Measurements from ENCODE around the gene TRERF1.

TRERF1 gene

DNA sequence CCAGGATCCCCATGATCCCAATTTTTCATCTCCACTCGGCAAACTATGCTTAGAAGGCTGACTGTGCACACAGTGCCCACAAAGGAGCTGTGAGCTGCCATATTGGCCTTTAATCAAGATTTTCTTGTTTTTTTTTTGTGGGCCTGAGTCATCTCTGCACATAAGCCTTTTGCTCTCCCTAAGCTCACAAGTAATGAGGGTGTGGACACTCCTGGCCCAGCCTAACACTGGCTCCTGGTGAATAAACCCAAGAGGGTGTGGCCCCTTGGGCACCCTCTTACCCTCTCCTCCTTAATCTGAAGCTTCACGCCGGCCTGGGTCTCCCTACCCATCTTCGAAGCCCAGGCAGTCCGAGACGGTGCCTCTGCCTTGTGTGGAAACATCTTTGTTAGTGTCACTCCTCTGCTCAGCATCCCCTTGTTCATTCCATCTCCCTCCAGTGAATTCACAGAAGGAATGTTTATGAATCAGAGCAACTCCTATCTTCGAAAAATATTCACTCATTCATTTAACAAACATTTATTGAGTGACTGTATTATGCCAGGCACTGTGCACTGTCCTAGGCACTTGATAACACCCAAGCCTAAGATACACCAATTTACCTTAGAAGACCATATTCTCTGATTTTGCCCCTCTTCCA, 211.9 kb downstream of the TRERF1 start:
- no peak for DNase-seq

DNA sequence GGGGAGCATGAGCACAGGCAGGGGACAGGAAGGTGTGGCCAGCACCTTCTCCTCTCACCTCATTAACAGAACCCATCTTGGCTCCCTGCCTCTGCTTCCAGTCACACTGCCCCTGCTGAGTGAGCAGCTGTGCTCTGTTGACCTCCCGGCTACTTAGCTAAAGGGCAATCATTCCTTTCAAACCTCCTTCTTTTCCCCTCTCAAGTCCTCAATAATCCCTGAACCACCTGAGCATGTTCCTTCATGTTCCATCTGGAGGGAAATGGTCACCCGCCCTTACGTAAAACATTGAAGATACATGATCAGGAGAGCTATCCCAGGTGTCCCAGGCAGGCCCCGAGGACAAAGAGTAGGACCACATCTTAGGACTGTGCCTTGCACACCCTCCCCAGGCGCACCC, 212.4 kb downstream of the TRERF1 start:
- DNase-seq: no peak

DNA sequence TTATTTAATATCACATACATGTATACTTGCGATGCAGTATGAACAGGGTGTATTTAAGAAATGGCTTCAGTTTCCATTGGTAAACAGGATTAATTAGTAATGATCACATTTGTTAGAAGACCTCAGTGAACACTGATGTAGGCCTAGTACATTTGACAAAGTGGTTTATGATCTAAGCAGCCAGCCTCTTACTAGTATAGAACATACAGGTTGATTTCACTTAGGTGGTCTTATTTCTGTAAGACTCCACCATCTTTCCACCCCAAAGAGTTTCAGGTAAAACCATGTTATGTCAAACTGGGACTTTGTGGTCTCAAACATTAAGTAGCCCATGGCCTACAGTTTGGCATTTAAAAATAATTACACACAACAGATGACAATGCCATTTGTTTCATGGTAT, 213.9 kb downstream of the TRERF1 start:
- no peak for DNase-seq

DNA sequence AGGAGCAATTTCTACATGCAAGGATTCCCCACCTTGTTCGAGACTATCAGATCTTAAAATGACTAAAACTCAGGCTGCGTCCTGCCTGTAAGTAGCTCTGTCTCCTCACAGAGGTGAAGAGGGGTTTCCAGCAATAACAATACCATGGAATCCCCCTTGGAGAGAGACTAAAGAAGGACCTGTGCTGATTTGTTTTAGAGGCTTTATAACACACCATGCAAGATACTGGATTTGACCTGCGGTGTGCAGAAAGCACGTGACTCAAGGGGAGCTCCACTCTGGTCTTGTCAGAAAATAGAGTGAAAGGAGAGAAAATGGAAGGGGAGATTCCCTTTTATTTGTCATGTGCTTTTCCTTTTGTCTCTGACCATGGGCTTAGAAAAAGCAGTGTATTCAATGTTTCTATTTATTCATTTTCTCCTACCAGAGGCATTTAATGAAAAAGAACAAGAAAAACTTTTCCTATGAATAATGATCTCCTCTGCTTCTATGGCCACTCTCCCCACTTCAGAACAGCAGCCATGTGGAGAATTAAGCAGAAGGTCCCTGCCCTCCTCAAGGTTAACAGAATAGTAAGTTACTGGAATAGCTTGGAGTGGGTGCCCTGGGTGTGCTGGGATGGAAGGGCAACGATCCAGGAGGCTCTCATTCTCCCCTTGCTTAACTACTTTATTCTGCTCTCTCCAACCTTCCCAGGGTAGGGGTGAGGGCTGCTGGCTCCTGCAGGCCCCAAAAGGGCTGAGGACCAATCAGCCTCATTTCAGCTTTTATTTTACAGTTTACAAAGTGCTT, 214.8 kb downstream of the TRERF1 start:
- no peak for DNase-seq

DNA sequence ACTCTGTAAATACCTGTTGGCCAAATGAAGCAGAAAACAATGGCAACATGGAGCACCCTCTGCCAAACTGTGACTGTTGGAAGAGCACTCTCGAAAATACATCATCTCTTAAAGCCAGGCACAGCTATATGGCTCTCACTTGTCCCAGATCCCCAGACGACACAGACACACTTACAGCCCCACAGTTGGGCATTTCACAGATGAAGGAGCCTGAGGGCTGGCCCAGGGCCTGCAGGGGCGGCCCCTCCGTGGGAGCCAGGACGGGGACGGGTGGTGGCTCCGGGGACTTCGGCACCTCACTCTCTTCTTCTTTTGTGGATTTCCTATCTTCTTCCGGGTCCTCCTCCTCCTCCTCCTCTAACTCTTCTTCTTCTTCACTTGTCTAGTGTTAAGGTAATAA, 215.7 kb downstream of the TRERF1 start:
- DNase-seq: no peak

DNA sequence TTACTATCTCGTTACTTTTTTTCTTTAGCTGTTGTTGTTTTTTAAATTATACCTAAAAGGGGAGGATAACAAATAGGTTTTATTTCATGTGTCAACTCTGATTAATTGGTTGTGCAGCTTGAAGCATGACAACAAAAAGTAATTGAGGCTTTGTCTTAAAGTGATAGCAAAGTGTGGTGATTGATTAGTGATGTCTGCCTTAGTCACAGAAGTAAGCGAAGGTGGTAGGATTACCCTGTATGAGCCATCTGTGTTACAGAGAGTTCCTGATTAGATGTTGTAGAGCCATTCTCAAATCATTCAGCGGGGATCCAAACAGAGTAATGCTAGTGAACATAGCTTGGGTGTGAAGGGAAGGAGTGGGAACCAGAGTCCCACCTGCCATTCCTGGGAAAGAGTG, 219.7 kb downstream of the TRERF1 start:
- no peak for DNase-seq

DNA sequence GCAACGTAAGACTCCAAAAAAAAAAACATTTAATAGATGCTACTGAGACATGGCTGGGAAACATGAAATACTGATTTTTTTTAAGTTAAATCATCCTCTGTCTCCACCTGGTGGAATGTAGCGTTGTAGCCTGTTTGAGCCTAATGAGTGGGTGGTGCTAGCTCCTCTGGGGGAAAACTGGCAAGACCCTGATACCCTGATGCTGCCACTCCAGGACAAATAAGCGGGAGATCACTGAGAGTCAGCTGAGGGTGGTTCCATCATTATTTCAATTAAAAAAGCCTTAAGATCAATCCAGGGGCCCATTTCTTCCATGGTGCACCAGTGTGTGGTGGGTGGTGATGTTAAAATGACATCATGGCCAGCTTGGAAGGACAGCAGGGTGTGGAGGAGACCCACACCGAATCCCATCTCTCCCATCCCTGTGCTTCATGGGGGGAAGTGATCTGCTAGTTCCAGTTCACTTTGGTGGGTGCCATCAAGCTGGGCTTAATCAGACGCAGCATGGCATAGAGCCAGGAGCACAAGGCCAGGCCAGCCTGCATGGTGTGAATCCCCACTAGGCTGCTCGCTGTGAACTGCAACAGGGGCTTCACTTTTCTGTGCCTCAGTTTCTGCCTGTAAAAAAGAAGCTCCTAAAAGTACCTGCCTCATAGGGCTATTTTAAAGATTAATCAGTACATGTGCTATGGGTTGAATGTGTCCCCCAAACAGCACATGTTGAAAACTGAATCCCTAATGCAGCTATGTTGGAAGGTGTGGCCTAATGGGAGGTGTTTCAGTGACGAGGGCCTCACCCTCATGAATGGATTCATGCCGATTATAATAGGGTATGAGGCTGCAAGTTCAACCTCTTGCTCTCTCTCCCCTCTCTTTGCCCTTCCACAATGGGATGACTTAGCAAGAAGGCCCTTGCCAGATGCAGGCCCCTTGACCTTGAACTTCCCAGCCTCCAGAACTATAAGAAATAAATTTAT, 221.1 kb downstream of the TRERF1 start:
- no peak for DNase-seq

DNA sequence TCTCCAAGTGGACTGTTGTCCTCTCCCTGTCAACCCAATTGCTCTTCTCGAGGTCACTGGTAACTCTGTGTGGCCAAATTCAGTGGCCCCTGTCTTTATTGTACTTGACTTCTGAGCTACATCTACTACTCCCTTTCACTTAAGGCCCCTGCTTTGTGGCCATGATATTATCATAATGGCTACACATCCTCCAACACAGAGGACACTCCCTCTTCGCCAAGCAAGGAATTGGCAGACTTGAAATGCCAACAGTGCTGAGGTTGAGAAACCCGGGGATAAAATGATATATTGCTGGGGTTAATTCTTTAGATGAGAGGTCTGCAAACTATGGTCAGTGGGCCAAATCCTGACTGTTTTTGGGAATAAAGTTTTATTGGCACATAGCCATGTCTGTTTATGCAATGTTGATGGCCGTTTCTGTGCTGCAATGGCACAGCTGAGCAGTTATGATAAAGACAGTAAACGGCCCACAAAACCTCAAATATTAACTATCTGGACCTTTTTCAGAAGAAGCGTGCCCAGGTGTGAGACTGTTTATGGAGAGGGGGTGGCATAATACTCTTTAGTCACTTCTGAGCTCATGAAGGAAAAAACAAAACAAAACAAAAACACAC, 222.1 kb downstream of the TRERF1 start:
- no peak for DNase-seq

DNA sequence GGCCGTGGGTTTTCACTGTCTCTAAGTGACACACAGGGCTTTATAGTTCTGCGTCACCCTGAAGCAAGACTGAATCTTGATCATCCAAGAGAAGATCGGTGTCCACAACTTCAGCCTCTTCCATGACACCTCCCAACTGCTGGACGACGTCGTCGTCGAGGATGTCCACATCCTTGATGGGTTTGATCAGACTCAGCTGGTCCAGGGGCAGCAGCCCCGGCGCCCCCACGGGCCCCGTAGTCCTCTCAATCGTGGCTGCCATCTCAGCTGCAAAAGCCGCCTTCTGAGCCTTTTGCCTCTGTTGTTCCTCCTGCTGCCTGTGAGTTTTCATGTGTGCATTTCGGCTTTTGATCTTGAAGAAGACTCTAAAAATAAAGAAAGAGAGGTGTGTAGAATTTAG, 223.4 kb downstream of the TRERF1 start:
- no peak for DNase-seq

DNA sequence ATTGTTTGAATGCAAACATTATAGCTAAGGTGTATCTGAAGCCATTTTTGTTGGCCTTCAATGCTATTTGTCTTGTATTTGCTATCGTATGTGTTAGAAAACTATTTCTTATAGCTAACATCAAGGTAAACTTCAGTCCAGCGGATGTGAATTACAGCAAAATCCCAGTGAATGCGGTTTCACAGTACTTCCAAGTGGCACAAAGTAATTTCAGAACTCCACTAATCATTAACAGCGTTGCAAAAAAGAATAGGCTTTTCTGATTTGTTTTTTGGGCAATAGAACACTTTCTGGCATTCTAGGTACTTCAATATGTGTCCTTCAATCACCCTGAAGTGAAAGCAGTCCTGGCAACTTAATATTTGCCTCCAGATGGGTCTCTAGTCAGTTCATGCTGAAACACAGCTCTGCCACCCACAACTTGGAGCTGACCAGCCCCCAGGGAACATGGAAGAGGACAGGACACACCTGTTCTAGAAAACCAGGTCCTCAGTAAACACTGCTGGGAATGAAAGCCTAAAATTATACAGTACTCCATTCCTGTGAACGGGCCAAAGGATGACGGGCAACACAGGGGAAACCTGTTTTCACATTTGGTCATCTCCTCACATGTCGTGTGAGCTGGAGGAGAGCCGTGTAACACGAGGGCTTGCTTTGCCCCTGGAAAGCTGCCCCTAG, 224.4 kb downstream of the TRERF1 start:
- DNase-seq: no peak

DNA sequence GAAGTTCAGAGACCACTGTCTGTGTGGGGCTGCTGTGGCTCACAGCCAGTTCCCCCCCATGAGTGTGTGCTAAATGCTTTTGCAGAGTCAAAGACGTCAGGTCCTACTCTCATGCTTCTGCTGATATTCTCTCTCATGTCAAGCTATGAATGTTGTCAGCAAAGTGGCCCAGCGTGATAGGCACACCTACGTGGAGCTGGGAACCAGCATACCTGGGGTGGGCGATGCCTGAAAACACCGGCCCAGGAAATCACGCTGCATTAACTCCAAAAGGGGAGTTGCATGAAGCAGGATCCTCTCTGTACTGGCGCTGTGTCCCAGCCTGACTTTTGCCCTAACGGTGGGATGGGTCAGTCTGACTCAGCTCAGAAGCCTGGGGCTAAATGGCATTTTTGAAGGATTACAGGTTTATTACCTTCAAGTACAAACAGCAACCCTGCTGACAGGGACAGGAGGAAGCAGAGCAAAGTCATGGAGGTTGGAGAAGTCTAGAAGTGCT, 225.0 kb downstream of the TRERF1 start:
- DNase-seq: no peak

DNA sequence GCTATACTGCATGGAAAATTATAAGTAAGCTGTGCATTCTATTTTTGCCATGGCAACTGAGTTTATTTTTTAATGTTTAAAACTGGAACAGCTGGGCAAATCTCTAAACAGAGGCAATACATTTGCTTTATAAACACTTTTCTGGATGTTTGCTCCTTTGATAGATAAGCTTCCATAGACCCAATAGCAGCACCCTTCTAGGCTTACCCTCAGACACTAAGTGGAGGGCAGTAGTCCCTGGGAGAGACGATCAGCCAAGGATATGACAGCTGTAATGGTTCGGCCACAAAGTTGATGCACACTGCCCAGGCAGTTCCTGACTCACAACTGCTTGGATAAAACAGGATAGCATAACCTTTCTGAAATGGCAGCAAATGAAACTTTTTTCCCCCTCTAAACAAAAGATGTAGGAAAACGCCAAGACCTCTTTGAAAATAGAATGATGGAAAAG, 225.5 kb downstream of the TRERF1 start:
- no peak for DNase-seq

DNA sequence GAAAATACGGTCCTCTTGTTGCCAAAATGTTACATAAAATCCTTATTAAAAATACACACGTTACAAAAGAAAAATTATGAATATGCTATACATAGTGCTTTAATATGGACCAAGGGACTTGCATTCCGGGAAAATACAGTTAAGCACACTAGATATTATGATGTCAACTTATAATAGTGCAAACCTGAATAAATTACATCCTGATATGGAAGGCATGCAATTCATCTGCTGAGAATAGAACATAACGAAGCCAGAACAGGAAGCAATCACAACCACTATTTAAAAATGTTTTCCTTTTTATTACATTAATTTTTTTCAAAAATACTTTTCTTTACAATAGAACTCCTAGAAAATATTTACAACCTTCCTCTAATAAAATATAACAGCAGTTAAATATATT, 226.3 kb downstream of the TRERF1 start:
- no peak for DNase-seq

DNA sequence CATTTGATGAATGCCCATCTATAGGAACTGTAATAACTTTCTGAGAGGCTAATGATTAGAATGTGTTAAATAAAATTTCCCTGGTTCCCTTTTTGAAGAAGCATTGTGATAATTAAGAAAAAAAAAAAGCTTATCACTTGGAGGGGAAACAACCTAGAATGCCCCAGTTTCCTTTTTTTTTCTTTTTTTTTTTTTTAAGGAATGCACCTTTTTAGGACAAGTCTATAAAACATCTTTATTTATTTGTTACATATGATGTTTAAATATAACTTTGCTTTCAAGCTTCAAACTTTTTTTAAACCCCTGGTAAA, 226.7 kb downstream of the TRERF1 start:
- DNase-seq: no peak

DNA sequence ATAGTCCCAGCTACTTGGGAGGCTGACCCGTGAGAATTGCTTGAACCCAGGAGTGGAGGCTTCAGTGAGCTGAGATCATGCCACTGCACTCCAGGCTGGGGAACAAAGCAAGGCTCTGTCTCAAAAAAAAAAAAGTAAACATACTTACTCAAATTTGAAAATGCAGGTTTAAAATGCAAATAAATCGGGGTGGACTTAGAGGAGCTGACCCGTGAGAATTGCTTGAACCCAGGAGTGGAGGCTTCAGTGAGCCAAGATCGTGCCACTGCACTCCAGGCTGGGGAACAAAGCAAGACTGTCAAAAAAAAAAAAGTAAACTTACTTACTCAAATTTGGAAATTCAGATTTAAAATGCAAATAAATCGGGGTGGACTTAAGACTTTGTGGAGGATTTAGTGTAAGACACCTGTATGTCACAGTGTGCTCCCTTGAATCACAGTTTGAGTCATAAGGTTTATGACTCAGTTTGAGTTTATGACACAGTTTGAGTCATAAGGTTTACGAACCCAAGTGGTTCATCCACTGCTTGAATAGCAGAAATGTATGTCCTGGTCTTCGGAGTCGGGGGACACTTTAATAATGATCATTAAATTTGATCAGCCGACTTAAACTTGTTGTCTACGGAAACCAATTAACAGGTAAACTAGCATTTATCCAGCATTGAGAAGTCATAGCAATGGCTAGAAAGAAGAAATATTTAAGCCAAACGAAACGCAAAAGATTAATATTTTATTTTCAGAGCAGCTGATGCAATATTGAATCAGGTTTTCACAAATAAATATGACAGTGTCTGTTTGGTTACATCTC, 227.3 kb downstream of the TRERF1 start:
- DNase-seq: no peak

DNA sequence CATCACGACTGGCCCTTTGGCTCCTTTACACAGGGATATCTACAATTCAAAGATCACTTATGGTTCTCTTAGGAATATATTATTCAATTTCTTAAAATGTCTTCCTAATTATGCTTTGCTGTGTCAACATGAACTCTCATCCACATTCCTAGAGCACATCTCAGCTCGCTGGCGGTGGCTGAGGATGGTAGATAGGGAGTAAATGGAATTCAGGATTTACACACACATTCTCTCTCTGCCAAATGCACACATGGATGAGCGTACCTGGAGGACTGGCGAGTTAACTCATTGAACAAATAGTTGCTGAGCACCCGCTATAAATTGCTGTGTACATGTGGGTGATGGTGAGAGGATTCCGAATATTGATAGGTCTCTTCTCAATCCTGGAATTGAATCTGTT, 229.3 kb downstream of the TRERF1 start:
- DNase-seq: no peak

DNA sequence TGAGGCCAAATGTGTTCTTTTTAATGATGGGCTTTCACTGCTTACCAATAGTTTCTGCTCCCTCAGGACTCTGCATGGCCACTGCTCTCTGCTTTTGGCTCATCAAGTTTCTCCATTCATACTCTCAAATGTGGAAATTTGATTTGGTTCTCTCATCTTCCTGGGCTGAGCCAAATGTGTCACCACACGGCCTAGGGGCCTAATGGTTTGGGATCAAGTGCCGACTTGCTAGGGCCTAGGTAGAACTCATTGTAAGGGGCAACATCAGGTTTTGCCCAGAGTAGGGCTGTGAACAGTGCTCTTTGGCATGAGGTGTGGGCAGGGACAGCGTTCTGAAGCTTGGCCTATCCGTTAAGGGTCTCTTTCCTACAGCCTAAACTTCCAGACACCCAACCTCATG, 230.2 kb downstream of the TRERF1 start:
- no peak for DNase-seq

DNA sequence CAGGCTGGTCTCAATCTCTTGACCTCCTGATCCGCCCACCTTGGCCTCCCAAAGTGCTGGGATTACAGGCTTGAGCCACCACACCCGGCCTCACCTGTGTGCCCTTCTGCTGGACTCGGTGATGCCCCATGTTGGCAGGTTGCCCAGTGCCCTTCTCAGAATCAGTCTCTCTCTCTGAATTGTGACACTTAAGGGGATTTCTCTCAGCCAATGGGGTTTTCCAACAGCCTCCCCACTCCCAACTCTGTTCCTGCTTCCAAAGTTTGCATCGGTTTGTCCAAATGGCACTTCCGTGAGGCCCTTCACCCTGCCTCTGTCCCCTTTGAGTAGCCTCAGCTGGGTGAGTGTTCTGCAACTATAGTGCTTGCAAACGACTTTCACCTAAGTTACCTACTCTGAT, 230.9 kb downstream of the TRERF1 start:
- DNase-seq: no peak

DNA sequence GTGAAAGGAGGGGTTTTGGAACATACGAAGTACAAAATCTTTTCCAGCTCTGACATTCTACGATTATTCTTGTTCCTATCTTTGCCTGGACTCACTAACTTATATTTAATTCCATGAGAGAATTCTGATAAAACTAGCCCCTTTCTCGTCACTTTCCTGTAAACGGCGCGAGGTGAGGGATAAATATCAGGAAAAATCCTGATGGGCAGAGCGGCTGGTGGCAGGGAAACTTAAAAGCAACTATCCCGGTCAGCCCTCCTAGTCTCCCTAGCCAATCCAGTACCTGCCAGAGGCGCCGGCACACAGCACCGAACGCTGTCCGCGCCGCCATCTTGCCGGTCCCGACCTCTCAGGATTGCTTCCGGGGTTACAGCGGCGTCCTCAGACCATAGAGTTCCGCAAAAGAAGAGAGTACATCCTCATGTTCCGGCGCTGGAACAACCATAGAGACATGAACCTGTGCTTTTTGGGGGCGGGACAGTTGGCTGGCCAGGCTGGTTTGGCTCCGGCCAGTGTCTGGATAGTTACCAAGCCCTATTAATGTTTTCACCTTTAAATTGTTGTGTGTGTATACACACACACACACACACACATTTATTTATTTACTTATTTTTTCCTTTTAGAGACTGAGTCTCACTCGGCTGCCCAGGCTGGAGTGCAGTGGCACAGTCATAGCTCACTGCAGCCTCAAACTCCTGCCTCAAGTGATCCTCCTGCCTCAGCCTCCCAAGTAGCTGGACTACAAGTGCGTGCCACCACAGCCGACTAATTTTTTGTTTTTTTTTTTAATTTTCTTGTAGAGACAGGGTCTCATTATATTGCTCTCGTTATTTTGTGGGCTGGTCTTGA, 234.0 kb downstream of the TRERF1 start, which contains the start of gene MRPS10:
Gene MRPS10 (minus strand): TSS at position 343 of the 849 bp plus-strand sequence. CDS start 12 bp downstream, at position 331.
- peak; percentile 95 for DNase-seq

DNA sequence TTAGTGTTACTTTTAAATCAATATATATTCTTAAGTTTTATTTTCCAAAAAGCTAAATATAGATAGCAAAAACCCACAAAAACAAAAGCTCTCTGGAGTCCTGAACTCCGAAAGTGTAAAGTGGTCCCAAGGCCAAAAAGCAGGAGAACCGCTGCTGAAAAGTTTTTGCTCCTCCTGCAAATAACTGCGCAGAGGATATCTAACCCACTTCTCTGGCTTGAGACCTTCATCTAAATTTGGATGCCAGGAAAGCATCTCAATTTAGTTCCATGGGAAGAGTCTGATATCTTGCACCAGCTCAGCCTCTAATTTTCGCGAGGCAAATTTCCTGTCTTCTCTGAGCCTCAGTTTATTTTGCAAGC, 234.6 kb downstream of the TRERF1 start:
- DNase-seq: no peak

Data from NCI-H774 (cell line).